Muscle of back (tissue), 11 donors: ENCODE data around the gene QRICH1. TPM values are rescaled to one million over a fixed set of nuclear protein-coding genes. Genes with fewer than 3 reads are reported as not detected.

Experiments used
- DNase-seq, 3 donors: peaks; one replicate each; pipeline versions ENCODE4 v3.0.0 to v3.0.0-alpha.2; 2013
- polyA plus RNA-seq, 10 donors: library from polyadenylated mRNA; unstranded; fragments of 120-200 nt; gene quantifications; one replicate each; pipeline ENCODE4 v1.2.1, GENCODE V29; 2013; ENCODE audit not compliant: insufficient read length in 10 of 10

The QRICH1 gene
- polyA plus RNA-seq, 10 donors = 47.5 to 63.6 (median 53.9) TPM

DNA sequence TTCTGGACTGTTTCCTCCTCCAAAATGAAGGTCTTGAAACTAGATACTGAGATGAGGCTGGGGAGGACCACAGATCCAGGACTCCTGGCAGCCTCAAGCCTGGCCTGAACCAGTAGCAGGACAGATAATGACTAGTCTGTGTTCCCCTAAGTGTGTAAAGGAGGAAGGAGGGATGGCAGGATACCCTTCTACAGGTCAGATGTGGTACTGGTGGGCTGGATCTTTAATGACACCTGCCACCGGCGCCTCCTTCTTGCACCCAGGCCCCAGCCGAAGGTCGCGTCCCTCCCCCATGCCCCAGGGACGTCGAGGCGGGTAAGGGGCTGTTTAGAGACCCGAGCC, 26.2 kb upstream of the QRICH1 start:
- DNase-seq = peak in 1 of 3 donors; percentile 25

DNA sequence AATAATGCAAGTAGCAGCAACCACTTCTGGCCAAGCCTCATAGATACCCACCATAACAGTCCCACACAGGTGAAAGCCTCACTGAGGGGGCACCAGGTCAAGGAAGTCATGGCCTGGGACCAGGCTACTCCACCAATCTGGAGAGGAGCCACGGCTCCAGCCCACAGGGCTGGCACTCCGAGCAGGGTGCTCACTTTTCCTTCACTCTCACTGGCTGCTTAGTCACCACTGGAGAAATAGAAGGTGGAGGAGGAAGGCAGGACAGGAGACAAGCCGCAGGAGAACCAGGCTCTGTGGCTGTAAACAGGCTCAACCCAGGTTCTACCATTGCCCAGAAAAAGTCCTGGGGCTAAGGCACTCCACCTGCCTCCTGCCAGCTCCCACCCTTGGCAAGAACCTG, 25.6 kb upstream of the QRICH1 start:
- no peak for DNase-seq

DNA sequence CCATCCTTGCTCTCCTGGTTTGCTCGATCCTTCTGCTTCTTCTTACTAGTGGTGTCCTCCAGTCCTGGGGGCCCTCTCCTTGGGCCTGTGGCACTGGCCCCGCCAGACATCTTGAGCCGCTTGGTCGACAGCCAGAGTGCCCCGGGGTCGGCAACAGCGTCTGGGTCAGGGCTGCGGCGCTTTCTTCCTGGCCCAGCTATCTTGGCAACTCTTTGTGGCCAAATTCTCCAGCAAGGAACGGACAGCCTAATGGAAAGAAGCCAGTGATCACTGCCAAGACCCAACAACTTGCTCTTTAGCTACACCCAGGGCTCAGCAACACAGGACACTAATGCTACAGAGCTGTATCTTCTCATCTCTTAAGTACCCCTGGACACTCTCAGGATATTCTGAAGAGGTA, 25.2 kb upstream of the QRICH1 start:
- DNase-seq = no peak

DNA sequence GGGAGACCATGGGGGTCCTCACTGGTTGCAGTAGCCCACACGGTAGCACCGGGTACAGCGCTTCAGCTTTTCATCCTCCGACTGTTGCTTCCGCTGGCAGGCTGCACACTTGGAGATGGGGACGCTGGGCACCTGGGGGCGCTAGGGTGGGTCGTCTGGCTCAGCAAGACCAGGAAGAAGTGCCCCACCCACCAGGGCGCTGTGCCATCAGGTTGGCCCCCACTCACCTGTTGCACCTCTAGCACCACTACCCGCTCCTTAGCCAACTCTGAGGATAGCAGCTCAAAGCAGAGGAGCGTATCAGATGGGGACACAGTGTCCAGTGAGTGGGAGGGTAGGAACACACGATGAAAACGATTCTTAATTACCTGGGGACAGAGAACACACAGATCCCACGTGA, 18.4 kb upstream of the QRICH1 start:
- DNase-seq = no peak

DNA sequence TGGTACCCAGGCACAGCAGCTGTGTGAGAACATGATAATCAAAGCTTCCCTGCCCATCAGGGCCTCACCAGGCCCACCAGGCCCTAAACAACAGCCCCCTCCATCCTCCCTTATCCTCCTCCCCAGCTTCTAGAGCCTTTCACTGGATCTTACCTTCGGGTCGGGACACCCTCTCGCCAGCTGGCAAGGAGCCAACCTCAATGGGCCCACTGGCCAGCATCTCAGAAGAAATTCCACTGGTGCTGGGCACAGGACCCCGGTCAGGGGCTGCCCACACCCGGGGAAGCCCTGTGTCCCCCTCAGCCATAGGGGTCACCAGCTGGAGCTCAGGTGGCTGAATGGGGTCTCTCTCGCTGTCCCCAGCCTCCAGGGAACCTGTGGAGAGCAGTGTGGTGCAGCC, 17.5 kb upstream of the QRICH1 start:
- DNase-seq = no peak

DNA sequence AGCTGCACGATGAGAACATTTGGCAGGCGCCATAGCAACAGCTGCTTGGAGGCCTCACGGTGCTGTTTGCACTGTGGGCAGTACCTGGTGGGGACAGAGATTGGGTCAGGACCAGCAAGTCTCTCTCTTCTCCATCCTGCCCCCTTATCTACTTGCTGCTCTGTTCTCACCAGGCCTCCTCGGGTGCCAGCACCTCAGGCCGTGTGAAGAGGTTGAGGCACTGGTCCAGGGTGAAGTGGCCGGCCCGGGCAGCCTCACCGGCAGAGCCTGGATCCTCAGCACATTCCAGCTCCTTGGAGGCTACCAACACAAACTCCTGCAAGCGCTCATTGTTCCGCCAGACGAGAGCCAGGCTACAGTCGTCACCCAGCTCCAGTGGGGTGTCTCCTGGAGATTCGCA, 16.9 kb upstream of the QRICH1 start:
- DNase-seq = no peak

DNA sequence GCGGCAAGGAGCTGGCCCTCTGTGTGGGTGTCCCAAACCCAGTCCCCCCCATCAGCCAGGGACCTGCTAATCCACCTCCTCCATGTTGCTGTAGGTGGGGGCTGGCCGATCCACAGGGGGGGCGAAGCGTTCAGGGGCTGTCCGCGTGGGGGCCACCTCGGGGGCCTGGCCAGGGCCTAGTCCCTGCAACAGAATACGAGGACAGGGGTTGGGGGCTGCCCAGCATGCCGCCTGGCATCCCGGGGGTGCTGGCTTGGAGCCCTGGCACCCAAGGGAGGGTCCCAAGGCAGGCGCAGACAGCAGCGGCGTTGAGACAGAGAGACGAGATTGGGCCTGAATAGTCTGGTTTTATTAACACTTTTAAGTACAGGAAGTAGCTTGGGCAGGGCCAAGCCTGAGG, 14.5 kb upstream of the QRICH1 start:
- DNase-seq = no peak

DNA sequence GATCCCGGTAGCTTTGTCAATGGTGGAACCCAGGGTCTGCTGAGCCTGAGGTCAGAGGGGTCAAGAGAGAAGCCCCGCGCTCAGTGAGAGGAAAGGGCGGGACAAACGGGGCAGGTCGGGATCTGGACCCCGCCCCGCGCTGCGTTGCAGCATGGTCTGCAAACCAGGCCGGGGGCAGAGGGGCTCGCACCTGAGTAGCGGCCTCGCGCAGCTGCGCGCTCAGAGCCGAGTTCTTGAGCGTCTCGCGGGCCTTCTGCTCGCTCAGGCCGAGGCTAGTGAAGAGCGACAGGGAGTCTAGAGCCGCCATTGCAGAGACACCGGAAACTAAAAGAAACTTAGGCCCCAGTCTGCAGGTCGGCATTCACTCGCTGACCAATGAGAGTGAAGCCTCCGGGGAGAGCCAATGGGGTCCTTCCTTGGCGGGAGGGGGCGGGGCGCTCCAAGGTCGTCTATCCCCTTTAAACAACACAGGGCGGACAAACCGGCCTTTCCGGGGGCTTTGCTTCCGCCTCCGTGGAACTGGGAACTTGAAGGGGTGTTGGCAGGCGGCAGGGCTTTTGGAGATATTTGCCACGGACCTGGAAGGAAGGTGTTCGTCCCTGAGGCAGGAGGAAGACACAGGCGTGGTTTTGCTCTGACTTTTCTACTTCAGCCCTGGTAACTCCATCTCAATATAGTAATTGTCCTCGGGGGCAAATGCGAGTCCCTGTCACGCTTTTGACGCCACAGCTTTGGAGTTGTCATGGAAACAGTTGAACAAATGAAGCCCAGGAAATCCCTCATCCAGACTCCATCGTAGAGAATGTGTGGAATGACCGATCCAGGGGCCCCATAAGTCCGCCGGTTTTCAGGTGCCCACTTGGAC, 10.8 kb upstream of the QRICH1 start, which contains the start of gene QARS1:
QARS1 (minus strand) TSS at position 331 of the 865 bp plus-strand sequence; CDS start at position 307, 24 bp downstream.
- DNase-seq = peak; percentile 94 to 98 (median 94)

DNA sequence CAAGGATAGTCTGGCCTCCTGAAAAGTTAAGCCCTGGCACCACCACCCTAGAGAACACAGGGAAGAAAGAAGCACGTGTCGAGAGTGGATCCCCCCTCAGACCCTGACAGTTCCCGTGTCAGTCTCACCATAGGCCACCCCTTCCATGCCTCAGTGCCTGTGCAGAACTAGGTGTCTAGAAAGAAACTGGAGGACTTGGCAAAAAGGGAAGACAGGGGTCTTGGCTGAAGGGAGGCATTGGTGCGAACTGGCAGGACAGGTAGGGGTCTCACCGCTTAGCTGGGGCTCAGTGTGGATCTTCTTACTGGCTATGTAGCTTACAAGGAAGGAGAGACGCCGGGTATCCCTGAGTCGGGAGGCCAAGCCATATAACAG, 10.2 kb upstream of the QRICH1 start:
- no peak for DNase-seq

DNA sequence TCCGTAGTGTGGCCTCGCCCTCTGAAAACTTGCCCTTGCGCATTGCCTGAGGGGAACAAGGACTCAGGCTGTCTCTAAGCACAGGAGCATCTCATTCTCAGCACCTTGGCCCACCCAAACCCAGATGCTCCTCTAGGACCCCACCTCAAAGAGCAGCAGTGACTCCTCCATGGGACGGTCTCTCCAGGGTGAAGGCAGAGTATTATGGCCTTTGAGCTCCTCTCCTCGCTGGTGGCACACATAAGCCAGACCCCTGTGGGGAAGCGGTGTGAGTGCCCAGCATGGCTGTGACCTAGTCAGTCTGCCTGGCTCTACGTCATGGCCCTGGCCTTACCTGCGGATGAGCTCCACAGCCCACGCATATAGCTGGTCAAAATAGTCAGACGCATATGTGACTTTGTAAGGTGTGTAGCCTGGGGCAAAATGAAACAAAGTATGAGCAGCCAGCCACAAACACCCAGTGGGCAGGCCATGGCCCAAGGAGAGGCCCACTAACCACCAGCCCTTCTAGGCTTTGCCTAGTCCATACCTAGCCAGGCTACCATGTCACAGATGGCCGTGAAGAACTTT, 6.3 kb upstream of the QRICH1 start:
- DNase-seq = no peak

DNA sequence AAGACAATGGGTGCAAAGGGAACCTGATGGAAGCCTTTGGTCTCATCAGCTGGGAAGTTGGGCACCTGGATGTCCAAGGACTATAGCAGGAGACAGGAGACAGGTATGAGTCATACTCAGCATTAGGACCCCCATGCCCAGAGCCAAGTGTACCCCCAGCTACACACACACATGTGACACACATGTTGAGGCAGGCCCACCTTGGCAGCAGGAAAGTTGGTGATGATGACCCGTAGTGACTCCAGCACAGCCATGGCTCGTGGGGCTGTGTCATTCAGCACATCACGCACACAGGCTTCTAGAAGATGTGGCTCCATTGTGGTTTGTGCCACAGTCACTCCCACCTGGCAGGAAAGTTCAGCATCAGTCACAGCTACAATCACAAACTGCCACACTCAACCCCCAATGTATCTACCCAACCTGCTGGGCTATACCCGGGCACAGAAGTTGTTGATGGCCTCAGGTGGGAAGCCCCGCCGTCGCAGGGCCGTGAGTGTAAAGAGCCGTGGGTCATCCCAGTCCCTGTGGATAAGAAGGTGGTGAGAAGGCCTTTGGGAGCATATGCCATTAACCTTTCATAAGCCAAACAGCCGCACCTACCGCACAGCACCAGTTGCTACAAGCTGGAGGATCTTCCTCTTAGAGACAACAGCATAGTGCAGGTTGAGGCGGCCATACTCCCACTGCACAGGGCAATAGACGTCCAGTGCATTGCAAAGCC, 5.2 kb upstream of the QRICH1 start:
- no peak for DNase-seq

DNA sequence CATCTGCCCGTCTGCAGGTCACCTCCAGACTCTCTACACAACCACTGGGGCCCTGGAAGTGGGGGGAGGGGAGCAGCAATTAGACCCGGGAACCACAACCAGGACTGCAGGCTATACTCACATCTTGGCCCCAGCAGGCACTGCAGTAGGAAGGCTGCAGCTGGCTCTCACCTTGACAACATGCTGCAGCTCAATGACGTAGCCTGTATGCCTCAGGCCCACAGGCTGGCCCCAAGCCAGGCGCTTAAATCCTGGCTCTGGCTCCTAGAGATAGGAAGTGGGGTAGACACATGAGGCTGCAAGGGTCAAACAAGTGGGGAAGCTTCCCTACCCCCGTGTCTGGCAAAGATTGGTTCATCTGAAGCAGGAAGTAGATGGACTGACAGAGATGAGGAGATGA, 4.6 kb upstream of the QRICH1 start:
- no peak for DNase-seq

DNA sequence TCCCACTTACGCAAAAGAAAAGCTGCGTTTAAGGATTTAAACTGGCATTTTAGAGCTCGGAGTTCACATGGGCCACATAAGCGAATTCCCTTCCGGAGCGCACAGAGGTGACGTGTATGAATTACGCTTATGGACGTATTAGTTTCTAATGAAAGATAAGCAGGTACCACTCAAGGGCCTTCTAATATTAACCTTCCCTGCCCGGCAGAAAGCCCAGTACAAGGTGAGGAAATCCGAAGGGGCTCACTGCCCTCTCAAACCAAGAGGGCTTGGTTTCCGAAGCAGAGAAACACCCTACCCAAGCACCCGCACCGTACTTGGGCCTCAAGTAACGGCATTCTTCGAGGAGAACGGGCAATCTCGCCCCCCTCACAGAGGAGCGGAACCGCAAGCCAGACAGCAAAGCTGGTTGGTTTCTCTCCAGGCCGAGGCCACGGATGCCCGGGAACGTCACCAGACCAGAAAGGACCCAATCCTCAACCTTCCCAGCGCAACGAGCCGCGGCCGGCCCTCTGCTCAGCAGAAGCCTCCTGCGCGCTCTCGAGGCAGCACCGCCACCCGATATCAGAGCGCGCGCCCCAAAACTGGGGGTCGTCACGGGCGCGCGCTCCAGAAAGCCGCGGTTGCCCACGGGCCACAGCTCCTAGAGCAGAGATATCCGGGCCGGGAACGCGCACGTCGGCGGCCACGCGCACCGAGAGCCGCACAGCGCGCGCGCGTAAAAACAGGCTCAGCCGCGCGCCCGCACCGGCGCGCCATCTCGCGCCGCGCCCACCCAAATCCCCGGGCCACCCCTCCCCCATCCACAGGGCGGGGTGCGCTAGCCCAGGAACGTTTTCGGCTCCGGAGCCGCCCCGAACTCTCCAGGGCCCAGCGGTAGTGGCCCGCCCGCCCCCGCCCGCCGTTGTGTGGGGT, 676 bp downstream of the QRICH1 start:
- peak; percentile 72 to 96 (median 91) for DNase-seq

DNA sequence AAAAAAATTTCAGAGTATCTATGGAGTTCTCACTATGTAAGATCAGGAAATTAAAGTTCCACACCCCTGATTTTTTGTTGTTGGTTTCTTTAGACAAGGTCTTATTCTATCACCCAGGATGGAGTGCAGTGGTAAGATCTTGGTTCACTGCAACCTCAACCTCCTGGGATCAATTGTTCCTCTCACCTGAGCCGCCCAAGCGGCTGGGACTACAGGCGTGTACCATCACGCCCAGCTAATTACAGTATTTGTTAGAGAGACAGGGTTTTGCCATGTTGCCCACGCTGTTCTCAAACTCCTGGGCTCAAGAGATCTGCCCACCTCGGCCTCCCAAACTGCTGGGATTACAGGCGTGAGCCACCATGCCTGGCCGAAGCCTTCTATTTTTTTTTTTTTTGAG, 12.4 kb downstream of the QRICH1 start:
- DNase-seq = no peak

DNA sequence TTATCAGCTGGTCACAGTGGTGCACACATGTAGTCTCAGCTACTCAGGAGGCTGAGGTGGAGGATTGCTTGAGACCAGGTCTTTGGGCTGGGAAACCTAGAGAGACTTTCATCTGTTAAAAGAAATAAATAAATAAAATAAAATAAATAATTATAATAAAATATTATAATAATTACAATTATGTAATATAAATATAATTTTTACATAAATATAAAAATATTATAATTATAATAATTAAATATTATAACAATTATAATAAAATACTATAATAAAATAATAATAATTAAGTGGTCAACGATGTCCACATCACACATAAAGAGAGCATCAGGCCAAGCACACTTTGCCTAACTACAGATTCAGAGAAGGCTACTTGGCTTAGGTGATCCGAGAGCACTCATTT, 14.6 kb downstream of the QRICH1 start:
- DNase-seq = no peak

DNA sequence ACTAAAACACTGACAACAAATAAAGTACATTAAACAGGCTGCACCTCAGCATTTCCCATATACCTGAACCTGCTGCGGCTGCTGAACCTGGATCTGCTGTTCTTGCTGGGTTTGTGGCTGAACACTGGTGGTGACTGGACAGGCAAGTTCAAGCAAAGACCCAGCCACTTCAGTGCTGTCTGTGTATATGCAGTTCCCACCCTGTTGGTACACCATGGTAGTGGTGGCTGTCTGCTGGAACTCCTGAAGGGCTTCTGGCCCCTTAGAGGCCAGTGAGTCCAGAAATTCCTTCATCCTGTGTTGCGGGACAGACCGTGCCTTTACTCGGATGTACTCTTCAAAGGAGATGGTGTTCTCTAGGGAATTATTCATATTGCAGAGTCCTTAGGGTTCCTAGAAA, 17.2 kb downstream of the QRICH1 start:
- no peak for DNase-seq

DNA sequence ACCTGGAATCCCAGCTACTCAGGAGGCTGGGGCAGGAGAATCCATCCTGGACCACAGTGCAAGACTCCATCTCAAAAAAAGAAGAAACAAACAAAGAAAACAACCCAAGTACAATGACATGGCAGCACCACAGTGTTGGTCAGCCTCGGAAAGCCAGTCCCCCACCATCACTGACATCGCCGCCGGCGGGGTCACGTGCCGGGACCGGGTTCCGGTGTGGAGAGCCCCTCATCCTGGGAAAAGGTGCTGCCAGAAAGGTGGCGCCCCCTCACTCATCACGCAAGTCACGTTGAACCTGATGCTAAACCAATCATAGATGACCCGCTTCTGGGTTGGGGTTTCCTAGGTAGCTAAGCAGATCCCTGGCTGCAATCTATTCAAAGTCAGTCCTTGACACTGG, 17.8 kb downstream of the QRICH1 start:
- DNase-seq = no peak

DNA sequence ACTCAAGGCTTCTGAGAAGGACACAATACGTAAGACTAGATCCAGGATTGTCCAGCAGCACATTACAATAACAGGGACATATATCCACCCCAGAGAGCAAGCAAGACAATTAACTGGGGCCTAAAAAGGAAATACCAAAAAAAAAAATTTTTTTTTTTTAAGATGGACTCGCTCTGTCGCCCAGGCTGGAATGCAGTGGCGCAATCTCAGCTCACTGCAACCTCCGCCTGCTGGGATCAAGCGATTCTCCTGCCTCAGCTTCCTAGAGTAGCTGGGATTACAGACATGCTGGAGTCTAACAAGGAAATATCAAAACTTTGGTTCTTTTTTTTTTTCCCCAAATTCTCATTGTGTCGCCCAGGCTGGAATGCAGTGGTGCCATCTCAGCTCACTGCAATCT, 35.9 kb downstream of the QRICH1 start:
- DNase-seq = no peak

DNA sequence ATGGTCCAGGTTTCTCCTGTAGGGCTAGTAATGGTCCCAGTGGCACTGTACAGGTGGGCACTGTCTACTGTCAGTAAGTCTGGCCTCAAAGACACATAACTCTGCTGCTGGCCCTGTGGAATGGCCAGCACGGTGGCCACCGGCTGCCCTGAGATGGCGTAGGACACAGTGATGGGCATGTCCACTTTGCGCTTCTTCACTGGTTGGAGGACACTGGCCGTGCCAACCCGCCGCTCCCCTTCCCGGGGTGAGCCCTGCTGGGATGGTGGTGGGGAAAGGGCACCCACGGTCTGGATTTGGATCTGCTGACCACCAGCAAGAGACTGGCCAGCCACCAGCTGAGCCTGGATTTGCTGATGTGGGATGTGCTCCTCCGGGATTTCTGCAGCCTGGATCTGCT, 36.6 kb downstream of the QRICH1 start:
- DNase-seq = no peak

DNA sequence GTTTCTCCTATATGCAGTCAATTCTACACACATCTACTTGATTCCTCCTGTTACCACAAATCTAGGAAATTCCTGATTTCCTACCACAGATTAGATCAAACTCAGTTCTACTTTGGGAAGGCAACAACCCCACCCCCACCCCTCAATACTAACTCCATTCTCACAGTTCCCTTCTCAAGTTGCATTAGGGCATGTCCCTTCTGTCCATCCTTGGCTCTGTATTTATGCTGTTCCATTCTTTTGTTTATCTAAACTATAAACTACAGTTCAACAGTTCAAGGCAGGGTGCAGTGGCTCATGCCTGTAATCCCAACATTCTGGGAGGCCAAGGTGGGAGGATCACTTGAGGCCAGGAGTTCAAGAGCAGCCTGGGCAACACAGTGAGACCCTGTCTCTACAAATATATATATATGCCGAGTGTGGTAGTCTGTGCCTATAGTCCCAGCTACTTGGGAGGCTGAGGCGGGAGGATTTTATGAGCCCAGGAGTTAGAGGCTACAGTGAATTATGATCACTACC, 39.5 kb downstream of the QRICH1 start:
- no peak for DNase-seq

DNA sequence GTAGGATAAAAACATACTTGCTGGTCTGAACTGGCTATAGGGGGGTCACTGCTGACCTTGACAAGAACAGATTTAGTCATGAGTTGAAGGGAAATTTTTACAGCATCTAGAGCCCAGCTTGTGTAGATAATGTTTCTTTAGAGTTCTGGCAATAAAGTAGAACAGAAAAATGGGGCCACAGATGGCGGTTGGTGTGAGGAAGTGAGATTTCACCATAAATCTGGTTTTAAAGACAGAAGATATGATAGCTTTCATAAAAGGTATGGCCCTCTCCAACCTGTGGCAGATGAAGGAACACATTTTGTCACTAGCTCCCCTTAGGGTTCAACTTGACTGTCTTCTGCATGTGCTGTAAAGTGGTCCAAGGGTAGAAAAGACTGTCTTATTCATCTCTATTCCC, 40.3 kb downstream of the QRICH1 start:
- no peak for DNase-seq

DNA sequence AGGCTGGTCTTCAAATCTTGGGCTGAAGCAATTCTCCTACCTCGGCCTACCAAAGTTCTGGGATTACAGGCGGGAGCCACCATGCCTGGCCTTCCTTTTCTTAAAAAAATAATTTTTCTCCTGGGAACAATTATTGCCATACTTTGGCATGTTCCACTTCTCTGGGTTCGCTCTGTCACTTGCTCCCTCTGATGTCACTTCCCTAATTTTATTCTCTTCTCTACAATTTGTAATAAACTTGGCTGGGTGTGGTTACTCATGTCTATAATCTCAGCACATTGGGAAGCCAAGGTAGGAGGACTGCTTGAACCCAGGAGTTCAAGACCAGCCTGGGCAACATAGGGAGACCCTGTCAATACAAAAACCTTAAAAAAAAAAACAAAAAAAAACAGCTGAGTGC, 58.6 kb downstream of the QRICH1 start:
- DNase-seq = no peak
